Measurements from ENCODE around the gene MYEF2.

Gene MYEF2

DNA sequence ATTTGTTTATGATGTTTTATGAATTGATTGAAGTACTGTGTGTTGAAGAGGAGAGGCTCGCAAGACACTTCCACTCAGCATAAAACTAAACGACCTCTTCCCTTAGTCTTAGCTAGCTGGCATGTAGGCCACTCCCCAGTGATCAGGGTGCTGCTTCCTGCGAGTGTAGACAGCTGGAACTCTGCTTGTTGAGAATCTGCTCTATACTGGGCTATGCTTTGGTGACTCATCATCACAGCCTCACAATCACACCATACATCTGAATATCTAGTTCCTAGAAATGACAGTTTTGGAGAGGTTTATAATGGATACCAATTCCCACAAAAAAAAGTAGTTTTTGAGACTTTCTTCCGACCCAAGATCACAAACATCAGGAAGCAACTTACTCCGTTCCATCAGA, 58.8 kb downstream of the MYEF2 start:
- no peak for DNase-seq
- Histone ChIP-seq H3K9me3 (ENCODE audit: control insufficient read depth, low read length) (no peaks in the 10 kb centered on the region), H3K4me1 (ENCODE audit: control insufficient read depth, insufficient read depth, low read length, poor library complexity, severe bottlenecking) (no peaks in the 10 kb centered on the region), H3K36me3 (ENCODE audit: control insufficient read depth, insufficient read depth, low read length) (no peaks in the 10 kb centered on the region), H3K27ac (ENCODE audit: insufficient read depth, low read length, poor library complexity, severe bottlenecking) (no peak overlapping the region), H3K4me3 (ENCODE audit: insufficient read depth, low read depth, low read length, poor library complexity, severe bottlenecking) (no peak overlapping the region), H3K27me3 (replicated peaks; ENCODE audit: control insufficient read depth, insufficient read depth, low read length, poor library complexity, severe bottlenecking) (no peaks in the 10 kb centered on the region)

DNA sequence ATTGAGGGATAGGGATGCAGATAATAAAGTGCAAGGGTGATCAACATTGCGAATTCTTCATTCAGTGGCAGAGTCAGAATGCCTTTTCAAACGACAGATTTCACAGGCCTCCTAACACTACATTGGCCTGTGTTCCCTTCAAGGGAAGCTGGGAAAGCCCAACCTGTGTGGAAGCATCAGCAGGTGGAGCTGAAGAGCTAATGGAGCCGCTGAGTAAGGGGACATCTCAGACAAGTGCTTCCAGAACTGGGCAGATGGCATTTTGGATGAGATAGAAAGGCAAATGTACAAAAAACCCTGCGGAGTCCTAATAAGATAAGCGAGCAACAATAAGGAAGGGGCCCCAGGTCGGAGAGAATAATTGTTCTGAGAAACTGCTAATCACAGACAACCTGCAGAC, 65.9 kb downstream of the MYEF2 start:
- no peak for DNase-seq
- Histone ChIP-seq H3K4me3 (ENCODE audit: insufficient read depth, low read depth, low read length, poor library complexity, severe bottlenecking) (no peak overlapping the region), H3K9me3 (ENCODE audit: control insufficient read depth, low read length) (no peaks in the 10 kb centered on the region), H3K4me1 (ENCODE audit: control insufficient read depth, insufficient read depth, low read length, poor library complexity, severe bottlenecking) (no peaks in the 10 kb centered on the region), H3K27me3 (replicated peaks; ENCODE audit: control insufficient read depth, insufficient read depth, low read length, poor library complexity, severe bottlenecking) (no peaks in the 10 kb centered on the region), H3K36me3 (ENCODE audit: control insufficient read depth, insufficient read depth, low read length) (no peaks in the 10 kb centered on the region), H3K27ac (ENCODE audit: insufficient read depth, low read length, poor library complexity, severe bottlenecking) (no peak overlapping the region)

DNA sequence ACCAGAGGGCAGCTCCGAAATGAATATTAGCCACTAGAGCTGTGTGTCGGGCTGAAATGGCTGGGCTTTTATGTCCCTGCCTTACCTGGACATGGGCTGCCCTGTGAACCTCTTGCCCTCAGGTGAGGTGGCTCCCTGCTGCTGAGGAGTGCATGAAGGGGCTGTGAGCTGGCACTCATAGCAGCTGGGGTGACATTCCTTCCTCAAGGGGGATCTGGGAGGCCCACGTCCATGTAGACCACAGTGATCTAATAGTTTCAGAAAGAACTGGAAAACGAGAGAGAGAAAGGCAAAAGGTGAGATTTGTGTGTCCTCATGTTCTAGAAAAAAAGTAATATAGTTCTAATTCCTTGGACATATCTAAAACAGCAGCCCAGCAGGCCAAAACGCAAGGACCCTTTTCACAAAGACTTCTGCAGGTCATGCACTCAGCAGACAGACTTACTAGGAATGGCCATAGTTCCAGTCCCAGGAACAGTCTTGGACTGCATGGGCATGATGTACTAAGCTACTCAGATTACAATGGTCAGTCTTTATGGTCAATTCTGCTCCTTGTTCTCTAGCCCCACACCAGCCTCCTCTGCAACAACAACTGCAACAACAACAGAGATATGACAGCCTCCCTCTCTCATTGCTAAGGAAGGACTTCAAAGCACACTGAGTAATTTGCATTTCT, 68.1 kb downstream of the MYEF2 start:
- H3K4me3 ChIP-seq (ENCODE audit: insufficient read depth, low read depth, low read length, poor library complexity, severe bottlenecking) = no peak overlapping the region
- DNase-seq = no peak
- no peaks in the 10 kb centered on the region for H3K4me1 ChIP-seq (ENCODE audit: control insufficient read depth, insufficient read depth, low read length, poor library complexity, severe bottlenecking)
- H3K9me3 ChIP-seq (ENCODE audit: control insufficient read depth, low read length) = no peaks in the 10 kb centered on the region
- H3K27me3 ChIP-seq (replicated peaks; ENCODE audit: control insufficient read depth, insufficient read depth, low read length, poor library complexity, severe bottlenecking) = no peaks in the 10 kb centered on the region
- H3K27ac ChIP-seq (ENCODE audit: insufficient read depth, low read length, poor library complexity, severe bottlenecking) = no peak overlapping the region
- H3K36me3 ChIP-seq (ENCODE audit: control insufficient read depth, insufficient read depth, low read length) = no peaks in the 10 kb centered on the region

DNA sequence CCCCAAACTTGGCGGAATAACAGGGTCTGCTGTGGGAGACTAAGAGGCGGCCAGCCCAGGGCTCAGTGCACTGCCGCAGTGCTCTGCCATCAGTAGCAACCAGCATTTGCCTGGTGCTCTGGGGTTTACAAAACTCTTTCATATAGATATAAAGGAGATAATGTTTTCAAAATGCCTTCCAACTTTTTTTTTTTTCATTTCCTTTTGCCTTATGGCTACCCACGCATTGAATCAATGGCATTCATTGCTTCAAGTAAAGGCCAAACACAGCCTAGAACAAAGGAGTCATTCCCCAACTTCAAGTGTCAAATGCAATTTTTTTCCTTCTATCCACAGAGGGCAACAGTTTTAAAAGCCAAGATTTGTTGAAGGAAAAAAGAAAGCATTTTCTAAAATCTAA, 68.9 kb downstream of the MYEF2 start:
- H3K9me3 ChIP-seq (ENCODE audit: control insufficient read depth, low read length) = no peaks in the 10 kb centered on the region

DNA sequence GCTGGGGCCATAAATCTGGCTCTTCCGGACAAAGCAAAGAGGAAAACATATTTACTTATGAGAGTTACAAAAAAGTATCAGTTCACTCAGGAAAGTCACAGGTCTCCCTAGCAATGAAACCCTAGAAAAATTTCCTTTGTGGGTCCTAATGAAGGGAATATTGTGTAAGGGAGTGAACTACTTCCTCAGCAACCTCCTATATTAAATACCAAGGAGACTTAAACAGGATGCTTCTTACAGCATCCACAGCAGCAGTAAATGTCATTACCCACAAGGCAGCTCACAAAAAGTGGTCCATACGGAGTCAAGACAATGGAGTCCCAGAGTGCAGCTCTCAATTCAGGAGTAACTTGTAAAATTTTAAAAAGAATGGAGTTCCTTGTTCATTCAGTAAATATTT, 72.2 kb downstream of the MYEF2 start:
- Histone ChIP-seq H3K36me3 (ENCODE audit: control insufficient read depth, insufficient read depth, low read length) (no peaks in the 10 kb centered on the region), H3K27ac (ENCODE audit: insufficient read depth, low read length, poor library complexity, severe bottlenecking) (no peak overlapping the region), H3K4me1 (ENCODE audit: control insufficient read depth, insufficient read depth, low read length, poor library complexity, severe bottlenecking) (no peaks in the 10 kb centered on the region), H3K4me3 (ENCODE audit: insufficient read depth, low read depth, low read length, poor library complexity, severe bottlenecking) (no peak overlapping the region), H3K9me3 (ENCODE audit: control insufficient read depth, low read length) (no peaks in the 10 kb centered on the region), H3K27me3 (replicated peaks; ENCODE audit: control insufficient read depth, insufficient read depth, low read length, poor library complexity, severe bottlenecking) (no peaks in the 10 kb centered on the region)
- no peak for DNase-seq

More for the DNA sequence above, 68.9 kb downstream of the MYEF2 start:
- Histone ChIP-seq H3K4me3 (ENCODE audit: insufficient read depth, low read depth, low read length, poor library complexity, severe bottlenecking) (no peak overlapping the region), H3K27ac (ENCODE audit: insufficient read depth, low read length, poor library complexity, severe bottlenecking) (no peak overlapping the region), H3K4me1 (ENCODE audit: control insufficient read depth, insufficient read depth, low read length, poor library complexity, severe bottlenecking) (no peaks in the 10 kb centered on the region), H3K36me3 (ENCODE audit: control insufficient read depth, insufficient read depth, low read length) (no peaks in the 10 kb centered on the region), H3K27me3 (replicated peaks; ENCODE audit: control insufficient read depth, insufficient read depth, low read length, poor library complexity, severe bottlenecking) (no peaks in the 10 kb centered on the region)
- no peak for DNase-seq

DNA sequence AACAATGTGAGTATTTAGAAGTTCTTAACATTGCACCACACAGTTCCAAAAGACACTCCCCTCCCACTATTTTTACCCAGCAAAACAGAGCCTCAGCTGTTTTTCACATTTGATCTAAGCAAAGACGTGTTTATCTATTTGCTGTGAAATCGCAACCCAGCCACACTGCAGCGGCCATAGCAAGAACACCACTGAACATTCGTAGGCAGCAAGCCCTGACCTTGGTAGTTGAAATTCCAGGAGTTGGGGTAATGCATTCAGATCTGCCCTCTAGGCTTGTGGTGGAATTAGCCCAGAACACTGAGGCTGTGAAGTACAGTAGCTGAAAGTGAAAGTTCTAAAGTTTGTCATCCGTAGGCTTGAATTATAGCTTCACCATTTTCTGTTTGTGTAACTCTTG, 74.4 kb downstream of the MYEF2 start:
- H3K4me1 ChIP-seq (ENCODE audit: control insufficient read depth, insufficient read depth, low read length, poor library complexity, severe bottlenecking) = no peaks in the 10 kb centered on the region
- no peak for DNase-seq
- no peaks in the 10 kb centered on the region for H3K9me3 ChIP-seq (ENCODE audit: control insufficient read depth, low read length)
- no peaks in the 10 kb centered on the region for H3K27me3 ChIP-seq (replicated peaks; ENCODE audit: control insufficient read depth, insufficient read depth, low read length, poor library complexity, severe bottlenecking)
- no peaks in the 10 kb centered on the region for H3K36me3 ChIP-seq (ENCODE audit: control insufficient read depth, insufficient read depth, low read length)
- no peak overlapping the region for H3K4me3 ChIP-seq (ENCODE audit: insufficient read depth, low read depth, low read length, poor library complexity, severe bottlenecking)
- no peak overlapping the region for H3K27ac ChIP-seq (ENCODE audit: insufficient read depth, low read length, poor library complexity, severe bottlenecking)

DNA sequence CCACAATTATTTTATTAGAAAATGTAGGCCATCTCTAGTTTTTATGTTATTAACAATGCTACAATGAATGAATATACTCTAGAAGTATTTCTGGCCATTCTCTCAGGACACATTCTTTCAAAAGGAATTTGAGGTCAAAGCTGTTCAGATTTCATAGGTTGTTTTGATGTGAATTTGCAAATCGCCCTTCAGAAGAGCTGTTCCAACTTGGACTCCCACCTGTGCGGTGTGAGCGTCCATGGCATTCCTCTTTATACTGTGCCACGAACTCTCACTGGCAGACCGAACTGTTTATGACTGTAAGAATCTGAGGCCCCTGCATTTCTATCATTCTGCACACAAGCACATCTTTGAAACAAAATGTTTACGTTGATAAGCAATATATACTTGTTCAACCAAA, 75.9 kb downstream of the MYEF2 start:
- DNase-seq = no peak
- Histone ChIP-seq H3K27ac (ENCODE audit: insufficient read depth, low read length, poor library complexity, severe bottlenecking) (no peak overlapping the region), H3K27me3 (replicated peaks; ENCODE audit: control insufficient read depth, insufficient read depth, low read length, poor library complexity, severe bottlenecking) (no peaks in the 10 kb centered on the region), H3K9me3 (ENCODE audit: control insufficient read depth, low read length) (no peaks in the 10 kb centered on the region), H3K4me1 (ENCODE audit: control insufficient read depth, insufficient read depth, low read length, poor library complexity, severe bottlenecking) (no peaks in the 10 kb centered on the region), H3K36me3 (ENCODE audit: control insufficient read depth, insufficient read depth, low read length) (no peaks in the 10 kb centered on the region), H3K4me3 (ENCODE audit: insufficient read depth, low read depth, low read length, poor library complexity, severe bottlenecking) (no peak overlapping the region)

DNA sequence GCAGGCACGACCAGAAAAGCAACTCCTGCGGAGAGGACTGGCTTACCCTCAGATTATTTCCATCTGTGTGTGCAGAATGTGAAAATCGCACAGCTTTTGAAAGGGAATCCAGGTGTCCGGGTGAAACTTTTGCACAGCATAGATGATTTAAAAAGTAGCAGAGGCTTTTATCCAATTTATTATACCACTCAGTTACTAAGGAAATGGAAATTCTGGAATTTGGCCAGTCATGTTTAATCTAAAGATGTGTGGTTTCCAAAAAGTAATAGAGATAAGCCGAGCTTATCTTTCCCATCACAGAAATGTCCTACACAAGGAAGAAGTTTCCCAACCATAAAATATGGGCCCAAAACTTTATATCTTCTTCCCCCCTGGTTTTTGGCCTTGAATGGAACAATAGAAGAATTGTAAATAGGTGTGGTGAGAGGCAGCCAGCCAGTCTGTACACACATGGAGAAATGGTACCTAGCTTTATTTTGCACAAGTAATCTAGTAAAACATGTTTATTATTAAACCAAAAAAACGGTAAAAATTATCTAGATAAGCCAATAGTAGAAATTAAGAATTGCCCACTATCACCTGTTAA, 76.6 kb downstream of the MYEF2 start:
- Histone ChIP-seq H3K9me3 (ENCODE audit: control insufficient read depth, low read length) (no peaks in the 10 kb centered on the region), H3K4me3 (ENCODE audit: insufficient read depth, low read depth, low read length, poor library complexity, severe bottlenecking) (no peak overlapping the region), H3K36me3 (ENCODE audit: control insufficient read depth, insufficient read depth, low read length) (no peaks in the 10 kb centered on the region), H3K27ac (ENCODE audit: insufficient read depth, low read length, poor library complexity, severe bottlenecking) (no peak overlapping the region), H3K27me3 (replicated peaks; ENCODE audit: control insufficient read depth, insufficient read depth, low read length, poor library complexity, severe bottlenecking) (no peaks in the 10 kb centered on the region), H3K4me1 (ENCODE audit: control insufficient read depth, insufficient read depth, low read length, poor library complexity, severe bottlenecking) (no peaks in the 10 kb centered on the region)
- DNase-seq = no peak

DNA sequence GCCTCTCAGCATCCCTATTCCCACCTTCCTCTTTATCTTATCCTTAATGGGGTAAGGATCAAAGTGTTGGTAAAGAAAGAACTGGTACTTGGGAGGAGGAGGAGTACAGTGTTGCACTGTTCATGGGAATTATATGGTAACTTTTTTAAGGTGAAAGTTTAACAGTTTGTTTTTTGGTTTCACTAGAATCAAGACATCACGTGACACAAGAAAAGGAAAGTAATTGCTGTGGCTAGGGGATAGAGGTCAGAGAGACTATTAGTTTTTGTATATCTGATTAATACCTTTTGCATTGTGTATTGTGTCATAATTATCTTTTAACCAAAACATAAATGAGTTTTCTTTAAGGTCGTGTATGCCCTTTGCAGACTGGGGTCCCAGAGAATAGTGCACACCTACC, 80.8 kb downstream of the MYEF2 start:
- no peak for DNase-seq
- no peak overlapping the region for H3K27ac ChIP-seq (ENCODE audit: insufficient read depth, low read length, poor library complexity, severe bottlenecking)
- H3K9me3 ChIP-seq (ENCODE audit: control insufficient read depth, low read length) = no peaks in the 10 kb centered on the region

DNA sequence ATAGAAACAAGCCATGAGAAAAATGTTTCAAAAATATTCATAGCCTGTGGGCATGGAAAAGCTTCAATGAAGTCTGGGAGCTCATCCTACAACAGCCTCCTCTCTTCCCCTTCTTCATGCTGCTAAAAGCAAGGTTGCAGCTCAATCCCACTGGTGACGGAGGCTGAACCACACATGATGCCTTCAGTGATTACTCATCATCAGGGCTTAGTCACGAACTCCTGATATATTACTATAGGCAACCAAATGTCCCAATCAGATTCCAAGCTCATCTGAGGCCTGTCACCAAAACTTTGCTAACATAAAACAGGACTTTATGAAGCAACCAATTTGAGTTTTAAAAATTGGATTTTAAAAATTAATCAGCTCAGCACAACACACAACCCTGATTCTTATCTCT, 81.3 kb downstream of the MYEF2 start:
- Histone ChIP-seq H3K27ac (ENCODE audit: insufficient read depth, low read length, poor library complexity, severe bottlenecking) (no peak overlapping the region), H3K27me3 (replicated peaks; ENCODE audit: control insufficient read depth, insufficient read depth, low read length, poor library complexity, severe bottlenecking) (no peaks in the 10 kb centered on the region), H3K36me3 (ENCODE audit: control insufficient read depth, insufficient read depth, low read length) (no peaks in the 10 kb centered on the region), H3K9me3 (ENCODE audit: control insufficient read depth, low read length) (no peaks in the 10 kb centered on the region), H3K4me3 (ENCODE audit: insufficient read depth, low read depth, low read length, poor library complexity, severe bottlenecking) (no peak overlapping the region), H3K4me1 (ENCODE audit: control insufficient read depth, insufficient read depth, low read length, poor library complexity, severe bottlenecking) (no peaks in the 10 kb centered on the region)
- no peak for DNase-seq

More for the DNA sequence above, 80.8 kb downstream of the MYEF2 start:
- no peak overlapping the region for H3K4me3 ChIP-seq (ENCODE audit: insufficient read depth, low read depth, low read length, poor library complexity, severe bottlenecking)
- H3K36me3 ChIP-seq (ENCODE audit: control insufficient read depth, insufficient read depth, low read length) = no peaks in the 10 kb centered on the region
- no peaks in the 10 kb centered on the region for H3K27me3 ChIP-seq (replicated peaks; ENCODE audit: control insufficient read depth, insufficient read depth, low read length, poor library complexity, severe bottlenecking)
- H3K4me1 ChIP-seq (ENCODE audit: control insufficient read depth, insufficient read depth, low read length, poor library complexity, severe bottlenecking) = no peaks in the 10 kb centered on the region

Data from effector memory CD4-positive, alpha-beta T cell (primary cell).